ENCODE measurements around the gene OR1J1. TPM values are rescaled to one million over a fixed set of nuclear protein-coding genes. Genes with fewer than 3 reads are reported as not detected.

Gene OR1J1
- polyA plus RNA-seq (2013, experiment 1 of 2), result not detected
- not detected for polyA plus RNA-seq (2013, experiment 2 of 2)

GRCh38 chr9:122477826-122478225, at the start of gene OR1J1:
Gene OR1J1 (minus strand): TSS chr9:122477926. CDS start chr9:122477926, 0 bp downstream.
- no peak within 1 kb of the TSS for H3K14ac ChIP-seq (ENCODE audit: low read length)
- H3K9ac ChIP-seq (ENCODE audit: low read depth, low read length, poor library complexity), result no peak within 1 kb of the TSS
- no peak within 1 kb of the TSS for H3K4me2 ChIP-seq (ENCODE audit: insufficient read depth, low read length, poor library complexity, severe bottlenecking)
- H2AFZ ChIP-seq (ENCODE audit: low read length), result no peak within 1 kb of the TSS
- H3K4me3 ChIP-seq (ENCODE audit: low read length in 2 of 2), result no peak within 1 kb of the TSS
- H3K18ac ChIP-seq (ENCODE audit: low read length), result no peak within 1 kb of the TSS
- H2BK15ac ChIP-seq (ENCODE audit: low read length), result no peak within 1 kb of the TSS
- no peak within 1 kb of the TSS for H2AK5ac ChIP-seq (ENCODE audit: low read depth, low read length)
- H4K8ac ChIP-seq (ENCODE audit: low read depth, low read length), result no peak within 1 kb of the TSS
- H2BK5ac ChIP-seq (ENCODE audit: low read length), result no peak within 1 kb of the TSS
- H2BK12ac ChIP-seq (ENCODE audit: low read length), result no peak within 1 kb of the TSS
- no peaks in the 10 kb centered on the region for H3K36me3 ChIP-seq (replicated peaks in 1 of 2; ENCODE audit: control insufficient read depth in 2 of 2, insufficient read depth in 2 of 2, low read length in 2 of 2)
- no peak within 1 kb of the TSS for H3K23ac ChIP-seq (ENCODE audit: low read depth, low read length, poor library complexity)
- H3K9me3 ChIP-seq (replicated peaks in 1 of 2; ENCODE audit: control insufficient read depth in 2 of 2, insufficient read depth in 1 of 2, low read depth in 1 of 2, low read length in 2 of 2), result peaks cover 0 to 9% of the 10 kb centered on the region in 2 donors
- no peak within 1 kb of the TSS for H3K4ac ChIP-seq (ENCODE audit: low read length)
- H3K27me3 ChIP-seq (ENCODE audit: control insufficient read depth in 3 of 3, insufficient read depth in 3 of 3, low read depth in 1 of 3, low read length in 3 of 3), result peaks cover 0 to 6% (median 0%) of the 10 kb centered on the region in 3 experiments
- no peak within 1 kb of the TSS for H3K27ac ChIP-seq (replicated peaks; ENCODE audit: low read length)
- no peak within 1 kb of the TSS for H4K91ac ChIP-seq (ENCODE audit: low read depth, low read length, poor library complexity)
- H3K4me1 ChIP-seq (ENCODE audit: control insufficient read depth in 2 of 2, insufficient read depth in 1 of 2, low read depth in 1 of 2, low read length in 2 of 2), result no peaks in the 10 kb centered on the region
- no peak within 1 kb of the TSS for H2BK120ac ChIP-seq (ENCODE audit: low read depth, low read length)
- DNase-seq (ENCODE audit: low spot score), result no peak
- no peaks in the 10 kb centered on the region for H3K79me1 ChIP-seq (ENCODE audit: low read depth, low read length)
- no CpG with 5 or more reads among the region's 6 CpGs for WGBS, 2 donors (ENCODE audit: extremely low coverage in 2 of 2, insufficient read length in 2 of 2, insufficient replicate concordance in 1 of 2)

- no peak within 1 kb of the TSS for H3K4me3 ChIP-seq (ENCODE audit: low read length in 2 of 2)
These were observed 49.5 kb upstream of the OR1J1 start, which contains the start of gene OR1N1 for GRCh38 chr9:122527193-122527592. Gene OR1N1 (minus strand): TSS chr9:122527293. CDS start chr9:122527293, 0 bp downstream.

GRCh38 chr9:122526602-122527001, 48.9 kb upstream of the OR1J1 start:
- H2AK5ac ChIP-seq (ENCODE audit: low read depth, low read length), result no peak overlapping the region
- H4K91ac ChIP-seq (ENCODE audit: low read depth, low read length, poor library complexity), result no peak overlapping the region
- no peak overlapping the region for H2BK15ac ChIP-seq (ENCODE audit: low read length)
- H2AFZ ChIP-seq (ENCODE audit: low read length), result no peak overlapping the region
- no peak overlapping the region for H3K18ac ChIP-seq (ENCODE audit: low read length)
- H3K14ac ChIP-seq (ENCODE audit: low read length), result no peak overlapping the region
- H3K23ac ChIP-seq (ENCODE audit: low read depth, low read length, poor library complexity), result no peak overlapping the region
- peaks cover 0 to 19% (median 0%) of the 10 kb centered on the region in 3 experiments for H3K27me3 ChIP-seq (ENCODE audit: control insufficient read depth in 3 of 3, insufficient read depth in 3 of 3, low read depth in 1 of 3, low read length in 3 of 3)
- no peaks in the 10 kb centered on the region for H3K4me1 ChIP-seq (ENCODE audit: control insufficient read depth in 2 of 2, insufficient read depth in 1 of 2, low read depth in 1 of 2, low read length in 2 of 2)
- no peak overlapping the region for H3K4me3 ChIP-seq (ENCODE audit: low read length in 2 of 2)
- no peak overlapping the region for H2BK12ac ChIP-seq (ENCODE audit: low read length)
- no peak overlapping the region for H3K4me2 ChIP-seq (ENCODE audit: insufficient read depth, low read length, poor library complexity, severe bottlenecking)
- H2BK120ac ChIP-seq (ENCODE audit: low read depth, low read length), result no peak overlapping the region
- no peaks in the 10 kb centered on the region for H3K36me3 ChIP-seq (replicated peaks in 1 of 2; ENCODE audit: control insufficient read depth in 2 of 2, insufficient read depth in 2 of 2, low read length in 2 of 2)
- H2BK5ac ChIP-seq (ENCODE audit: low read length), result no peak overlapping the region
- no peak for DNase-seq (ENCODE audit: low spot score)
- H3K4ac ChIP-seq (ENCODE audit: low read length), result no peak overlapping the region
- no peaks in the 10 kb centered on the region for H3K79me1 ChIP-seq (ENCODE audit: low read depth, low read length)
- H3K9me3 ChIP-seq (replicated peaks in 1 of 2; ENCODE audit: control insufficient read depth in 2 of 2, insufficient read depth in 1 of 2, low read depth in 1 of 2, low read length in 2 of 2), result peaks cover 0 to 15% of the 10 kb centered on the region in 2 donors
- no CpG with 5 or more reads among the region's 10 CpGs for WGBS, 2 donors (ENCODE audit: extremely low coverage in 2 of 2, insufficient read length in 2 of 2, insufficient replicate concordance in 1 of 2)
- H3K9ac ChIP-seq (ENCODE audit: low read depth, low read length, poor library complexity), result peak overlapping the region; percentile 3
- H4K8ac ChIP-seq (ENCODE audit: low read depth, low read length), result no peak overlapping the region
- no peak overlapping the region for H3K27ac ChIP-seq (replicated peaks; ENCODE audit: low read length)

More at GRCh38 chr9:122527193-122527592, 49.5 kb upstream of the OR1J1 start, which contains the start of gene OR1N1:
- Histone ChIP-seq H4K91ac (ENCODE audit: low read depth, low read length, poor library complexity) (no peak within 1 kb of the TSS), H3K36me3 (replicated peaks in 1 of 2; ENCODE audit: control insufficient read depth in 2 of 2, insufficient read depth in 2 of 2, low read length in 2 of 2) (no peaks in the 10 kb centered on the region), H3K18ac (ENCODE audit: low read length) (no peak within 1 kb of the TSS), H3K9ac (ENCODE audit: low read depth, low read length, poor library complexity) (peak within 1 kb of the TSS; percentile 3), H3K79me1 (ENCODE audit: low read depth, low read length) (no peaks in the 10 kb centered on the region), H3K9me3 (replicated peaks in 1 of 2; ENCODE audit: control insufficient read depth in 2 of 2, insufficient read depth in 1 of 2, low read depth in 1 of 2, low read length in 2 of 2) (peaks cover 0 to 14% of the 10 kb centered on the region in 2 donors), H2AK5ac (ENCODE audit: low read depth, low read length) (no peak within 1 kb of the TSS), H2BK12ac (ENCODE audit: low read length) (no peak within 1 kb of the TSS), H3K27ac (replicated peaks; ENCODE audit: low read length) (no peak within 1 kb of the TSS), H2BK15ac (ENCODE audit: low read length) (no peak within 1 kb of the TSS), H2BK120ac (ENCODE audit: low read depth, low read length) (no peak within 1 kb of the TSS), H2BK5ac (ENCODE audit: low read length) (no peak within 1 kb of the TSS), H3K4me1 (ENCODE audit: control insufficient read depth in 2 of 2, insufficient read depth in 1 of 2, low read depth in 1 of 2, low read length in 2 of 2) (no peaks in the 10 kb centered on the region), H3K14ac (ENCODE audit: low read length) (no peak within 1 kb of the TSS), H3K27me3 (ENCODE audit: control insufficient read depth in 3 of 3, insufficient read depth in 3 of 3, low read depth in 1 of 3, low read length in 3 of 3) (peaks cover 0 to 19% (median 0%) of the 10 kb centered on the region in 3 experiments), H3K4ac (ENCODE audit: low read length) (no peak within 1 kb of the TSS), H3K4me2 (ENCODE audit: insufficient read depth, low read length, poor library complexity, severe bottlenecking) (no peak within 1 kb of the TSS), H4K8ac (ENCODE audit: low read depth, low read length) (peak within 1 kb of the TSS; percentile 10), H3K23ac (ENCODE audit: low read depth, low read length, poor library complexity) (no peak within 1 kb of the TSS), H2AFZ (ENCODE audit: low read length) (no peak within 1 kb of the TSS)
- WGBS, 2 donors (ENCODE audit: extremely low coverage in 2 of 2, insufficient read length in 2 of 2, insufficient replicate concordance in 1 of 2), result no CpG with 5 or more reads among the region's 3 CpGs
- no peak for DNase-seq (ENCODE audit: low spot score)

- no peak overlapping the region for H4K8ac ChIP-seq (ENCODE audit: low read depth, low read length)
- no peak overlapping the region for H2BK12ac ChIP-seq (ENCODE audit: low read length)
- H3K79me1 ChIP-seq (ENCODE audit: low read depth, low read length), result no peaks in the 10 kb centered on the region
- WGBS, 2 donors (ENCODE audit: extremely low coverage in 2 of 2, insufficient read length in 2 of 2, insufficient replicate concordance in 1 of 2), result no CpG with 5 or more reads among the region's 3 CpGs
- H3K4me3 ChIP-seq (ENCODE audit: low read length in 2 of 2), result no peak overlapping the region
- peaks cover 0 to 26% of the 10 kb centered on the region in 2 donors for H3K9me3 ChIP-seq (replicated peaks in 1 of 2; ENCODE audit: control insufficient read depth in 2 of 2, insufficient read depth in 1 of 2, low read depth in 1 of 2, low read length in 2 of 2)
- H3K23ac ChIP-seq (ENCODE audit: low read depth, low read length, poor library complexity), result no peak overlapping the region
- H3K9ac ChIP-seq (ENCODE audit: low read depth, low read length, poor library complexity), result no peak overlapping the region
- no peak overlapping the region for H2BK120ac ChIP-seq (ENCODE audit: low read depth, low read length)
- no peak overlapping the region for H3K4ac ChIP-seq (ENCODE audit: low read length)
- no peak overlapping the region for H3K18ac ChIP-seq (ENCODE audit: low read length)
- H3K27ac ChIP-seq (replicated peaks; ENCODE audit: low read length), result no peak overlapping the region
- no peak for DNase-seq (ENCODE audit: low spot score)
- no peaks in the 10 kb centered on the region for H3K36me3 ChIP-seq (replicated peaks in 1 of 2; ENCODE audit: control insufficient read depth in 2 of 2, insufficient read depth in 2 of 2, low read length in 2 of 2)
- H2AK5ac ChIP-seq (ENCODE audit: low read depth, low read length), result no peak overlapping the region
- no peak overlapping the region for H2BK15ac ChIP-seq (ENCODE audit: low read length)
- H3K4me2 ChIP-seq (ENCODE audit: insufficient read depth, low read length, poor library complexity, severe bottlenecking), result no peak overlapping the region
- no peak overlapping the region for H3K14ac ChIP-seq (ENCODE audit: low read length)
- no peaks in the 10 kb centered on the region for H3K4me1 ChIP-seq (ENCODE audit: control insufficient read depth in 2 of 2, insufficient read depth in 1 of 2, low read depth in 1 of 2, low read length in 2 of 2)
- no peak overlapping the region for H2BK5ac ChIP-seq (ENCODE audit: low read length)
- no peak overlapping the region for H2AFZ ChIP-seq (ENCODE audit: low read length)
- peaks cover 0 to 3% (median 0%) of the 10 kb centered on the region in 3 experiments for H3K27me3 ChIP-seq (ENCODE audit: control insufficient read depth in 3 of 3, insufficient read depth in 3 of 3, low read depth in 1 of 3, low read length in 3 of 3)
- no peak overlapping the region for H4K91ac ChIP-seq (ENCODE audit: low read depth, low read length, poor library complexity)
These were observed 41.6 kb upstream of the OR1J1 start for GRCh38 chr9:122519376-122519775.
